ENCODE data around the gene ABTB2. TPM values are rescaled to one million over a fixed set of nuclear protein-coding genes. Genes with fewer than 3 reads are reported as not detected.

Gene ABTB2
- polyA plus RNA-seq, 1 donor (not counting 4 experiments of a cell fraction or from before 2014, with no cell fraction given), result 1.0 TPM

GRCh38 chr11:34126959-34127848 lies 230.6 kb downstream of the ABTB2 start:
- Histone ChIP-seq H3K9me3 (ENCODE audit: control insufficient read depth, low read depth, low read length) (no peaks in the 10 kb centered on the region), H3K9ac (ENCODE audit: control insufficient read depth, extremely low read depth, insufficient read depth, low read length) (no peak overlapping the region), H3K79me2 (ENCODE audit: control insufficient read depth, insufficient read depth, low read length) (no peaks in the 10 kb centered on the region), H3K27ac (ENCODE audit: control insufficient read depth, insufficient read depth, low read length) (no peak overlapping the region), H4K20me1 (ENCODE audit: control insufficient read depth, extremely low read depth, insufficient read depth, low read length) (no peaks in the 10 kb centered on the region), H3K4me3 (ENCODE audit: control insufficient read depth in 2 of 3, extremely low read depth in 1 of 3, insufficient read depth in 2 of 3, low read depth in 1 of 3, low read length in 3 of 3) (no peak overlapping the region), H3K27me3 (ENCODE audit: control insufficient read depth, extremely low read depth, insufficient read depth, low read length) (no peaks in the 10 kb centered on the region), H3K4me1 (ENCODE audit: control insufficient read depth, extremely low read depth, insufficient read depth, low read length) (no peaks in the 10 kb centered on the region), H3K36me3 (ENCODE audit: control insufficient read depth in 2 of 2, extremely low read depth in 1 of 2, insufficient read depth in 2 of 2, low read length in 2 of 2) (peaks cover 30 to 36% of the 10 kb centered on the region in 2 experiments), H3K9me1 (ENCODE audit: control insufficient read depth, extremely low read depth, insufficient read depth, low read length) (no peaks in the 10 kb centered on the region), H3K4me2 (ENCODE audit: control insufficient read depth, extremely low read depth, insufficient read depth, low read depth, low read length) (no peak overlapping the region), H2AFZ (ENCODE audit: control insufficient read depth, low read length) (no peak overlapping the region)
- dilution Hi-C loops (cut with MboI; ENCODE audit: extremely low pct_ligation_motif_present, low sequenced_read_pairs), result no loop called here
- FAIRE-seq (no peak), DNase-seq (ENCODE audit: low read depth, low spot score) (no peak)
- no peak for TF ChIP-seq EZH2 (IDR thresholded peaks at IDR 0.05; ENCODE audit: low read length)
- TF ChIP-seq, protein P1, sequence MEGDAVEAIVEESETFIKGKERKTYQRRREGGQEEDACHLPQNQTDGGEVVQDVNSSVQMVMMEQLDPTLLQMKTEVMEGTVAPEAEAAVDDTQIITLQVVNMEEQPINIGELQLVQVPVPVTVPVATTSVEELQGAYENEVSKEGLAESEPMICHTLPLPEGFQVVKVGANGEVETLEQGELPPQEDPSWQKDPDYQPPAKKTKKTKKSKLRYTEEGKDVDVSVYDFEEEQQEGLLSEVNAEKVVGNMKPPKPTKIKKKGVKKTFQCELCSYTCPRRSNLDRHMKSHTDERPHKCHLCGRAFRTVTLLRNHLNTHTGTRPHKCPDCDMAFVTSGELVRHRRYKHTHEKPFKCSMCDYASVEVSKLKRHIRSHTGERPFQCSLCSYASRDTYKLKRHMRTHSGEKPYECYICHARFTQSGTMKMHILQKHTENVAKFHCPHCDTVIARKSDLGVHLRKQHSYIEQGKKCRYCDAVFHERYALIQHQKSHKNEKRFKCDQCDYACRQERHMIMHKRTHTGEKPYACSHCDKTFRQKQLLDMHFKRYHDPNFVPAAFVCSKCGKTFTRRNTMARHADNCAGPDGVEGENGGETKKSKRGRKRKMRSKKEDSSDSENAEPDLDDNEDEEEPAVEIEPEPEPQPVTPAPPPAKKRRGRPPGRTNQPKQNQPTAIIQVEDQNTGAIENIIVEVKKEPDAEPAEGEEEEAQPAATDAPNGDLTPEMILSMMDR (optimal IDR thresholded peaks at IDR 0.05 in 1 of 3, IDR thresholded peaks at IDR 0.05 in 1 of 3, conservative IDR thresholded peaks at IDR 0.05 in 1 of 3; ENCODE audit: extremely low read depth in 1 of 3, insufficient read depth in 2 of 3, low read length in 3 of 3), result no peak

GRCh38 chr11:34124885-34125668 lies 232.7 kb downstream of the ABTB2 start:
- H3K36me3 ChIP-seq (ENCODE audit: control insufficient read depth in 2 of 2, extremely low read depth in 1 of 2, insufficient read depth in 2 of 2, low read length in 2 of 2), result peaks cover 27 to 30% of the 10 kb centered on the region in 2 experiments
- TF ChIP-seq EZH2 (IDR thresholded peaks at IDR 0.05; ENCODE audit: low read length), result no peak
- TF ChIP-seq, protein P1 (optimal IDR thresholded peaks at IDR 0.05 in 1 of 3, IDR thresholded peaks at IDR 0.05 in 1 of 3, conservative IDR thresholded peaks at IDR 0.05 in 1 of 3; ENCODE audit: extremely low read depth in 1 of 3, insufficient read depth in 2 of 3, low read length in 3 of 3), result no peak

More at GRCh38 chr11:34124885-34125668, 232.7 kb downstream of the ABTB2 start:
- H2AFZ ChIP-seq (ENCODE audit: control insufficient read depth, low read length), result no peak overlapping the region
- no peak for DNase-seq (ENCODE audit: low read depth, low spot score)
- no peak overlapping the region for H3K9ac ChIP-seq (ENCODE audit: control insufficient read depth, extremely low read depth, insufficient read depth, low read length)
- dilution Hi-C loops (cut with MboI; ENCODE audit: extremely low pct_ligation_motif_present, low sequenced_read_pairs), result no loop called here
- no peaks in the 10 kb centered on the region for H3K27me3 ChIP-seq (ENCODE audit: control insufficient read depth, extremely low read depth, insufficient read depth, low read length)
- H3K4me1 ChIP-seq (ENCODE audit: control insufficient read depth, extremely low read depth, insufficient read depth, low read length), result no peaks in the 10 kb centered on the region
- FAIRE-seq, result no peak
- no peaks in the 10 kb centered on the region for H3K9me1 ChIP-seq (ENCODE audit: control insufficient read depth, extremely low read depth, insufficient read depth, low read length)
- no peaks in the 10 kb centered on the region for H3K9me3 ChIP-seq (ENCODE audit: control insufficient read depth, low read depth, low read length)
- no peak overlapping the region for H3K4me3 ChIP-seq (ENCODE audit: control insufficient read depth in 2 of 3, extremely low read depth in 1 of 3, insufficient read depth in 2 of 3, low read depth in 1 of 3, low read length in 3 of 3)
- H3K4me2 ChIP-seq (ENCODE audit: control insufficient read depth, extremely low read depth, insufficient read depth, low read depth, low read length), result no peak overlapping the region
- no peaks in the 10 kb centered on the region for H3K79me2 ChIP-seq (ENCODE audit: control insufficient read depth, insufficient read depth, low read length)
- H4K20me1 ChIP-seq (ENCODE audit: control insufficient read depth, extremely low read depth, insufficient read depth, low read length), result no peaks in the 10 kb centered on the region
- no peak overlapping the region for H3K27ac ChIP-seq (ENCODE audit: control insufficient read depth, insufficient read depth, low read length)

Measured in keratinocyte (primary cell).